ENCODE measurements around the gene ARID4B.

DNA sequence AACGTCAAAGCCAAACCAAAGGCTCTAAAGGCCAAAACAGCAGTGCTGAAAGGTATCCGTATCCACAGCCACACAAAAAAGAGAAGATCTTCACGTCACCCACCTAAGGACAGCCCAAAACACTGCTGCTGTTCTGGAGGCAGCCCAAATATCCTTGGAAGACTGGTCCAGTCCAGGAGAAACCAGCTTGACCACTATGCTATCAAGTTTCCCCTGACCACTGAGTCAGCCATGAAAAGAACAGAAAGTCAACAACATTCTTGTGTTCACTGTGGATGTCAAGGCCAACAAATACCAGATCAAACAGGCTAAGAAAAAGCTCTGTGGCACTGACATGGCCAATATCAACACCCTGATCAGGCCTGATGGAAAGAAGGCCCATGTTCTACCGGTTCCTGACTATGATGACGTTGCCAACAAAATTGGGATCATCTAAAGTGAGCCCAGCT, 32.1 kb downstream of the ARID4B start:
- no peak for TF ChIP-seq POLR2AphosphoS5 (IDR thresholded peaks at IDR 0.05; ENCODE audit: low read depth, low read length)
- no peak for TF ChIP-seq POLR2A (IDR thresholded peaks at IDR 0.05; ENCODE audit: low read depth, low read length)
